Adrenal gland (tissue), 5 donors: ENCODE results near the gene TTC22.

ENCODE experiments used
- CTCF ChIP-seq, 6 experiments: fragments of 450-650 bp in 4 of 6; fragments of 200-600 bp in 2 of 6; sonication (generic) in 1 of 6; IDR thresholded peaks; 1 replicate in 5 of 6; 2 replicates in 1 of 6; pipeline versions ENCODE4 v1.5.1 to v1.8.0; 2016 to 2021; ENCODE audit warnings: antibody characterized with exemption in 6 of 6, mild to moderate bottlenecking in 2 of 6, moderate library complexity in 1 of 6
- POLR2A ChIP-seq, 2 donors: fragments of 450-650 bp; IDR thresholded peaks; one replicate each; pipeline ENCODE4 v1.6.1; 2017; ENCODE audit warnings: antibody characterized with exemption in 2 of 2, mild to moderate bottlenecking in 2 of 2, moderate library complexity in 1 of 2
- donor health status: DM: no; HTN: no; CAD: no.

- TF ChIP-seq CTCF (IDR thresholded peaks at IDR 0.05) (no peak), POLR2A (IDR thresholded peaks at IDR 0.05) (no peak)
Observed at GRCh38 chr1:54816951-54817350, 15.8 kb upstream of the TTC22 start.
